ENCODE data around the gene EYS. TPM values are rescaled to one million over a fixed set of nuclear protein-coding genes. Genes with fewer than 3 reads are reported as not detected.

EYS gene
- total and polyA plus RNA-seq, 2 donors from 2014 or later, result not detected

DNA sequence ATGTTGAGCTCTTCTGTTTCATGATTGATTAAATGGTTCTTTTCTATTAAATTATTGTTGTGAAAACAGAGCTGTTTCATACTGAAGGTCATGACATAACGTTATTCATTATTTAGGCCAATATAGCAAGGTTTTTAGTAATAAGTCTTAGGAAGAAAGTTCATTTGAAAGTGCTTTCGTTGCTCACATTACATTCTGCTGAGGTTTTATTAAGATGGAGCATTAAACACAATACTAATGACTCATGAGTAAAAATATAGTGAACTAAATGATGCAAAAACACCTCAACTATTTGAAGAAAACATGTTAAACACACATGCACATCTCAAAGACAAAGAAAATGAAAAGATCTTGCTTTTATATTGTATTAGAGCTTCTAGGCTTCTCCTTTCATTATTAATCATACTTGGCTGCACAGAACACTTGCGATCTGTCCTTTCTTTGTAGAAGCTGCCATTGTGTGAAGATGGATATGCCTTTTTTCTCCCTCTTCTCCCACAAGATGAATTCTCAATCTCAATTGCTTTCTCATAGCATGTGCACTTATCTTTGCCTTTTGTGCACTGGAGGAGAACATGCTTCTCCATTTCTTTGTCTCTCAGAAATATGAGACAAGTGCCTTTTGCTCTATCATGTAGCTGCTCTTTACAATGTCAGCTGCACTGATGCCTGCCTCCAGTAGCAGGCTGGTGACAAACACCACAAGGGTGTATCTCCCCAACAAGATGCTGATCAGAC is 1759.1 kb downstream of the EYS start:
- peak in 2 of 5 donors; percentile 11 to 29 for DNase-seq
- no peak for FAIRE-seq
- TF ChIP-seq, protein P1, sequence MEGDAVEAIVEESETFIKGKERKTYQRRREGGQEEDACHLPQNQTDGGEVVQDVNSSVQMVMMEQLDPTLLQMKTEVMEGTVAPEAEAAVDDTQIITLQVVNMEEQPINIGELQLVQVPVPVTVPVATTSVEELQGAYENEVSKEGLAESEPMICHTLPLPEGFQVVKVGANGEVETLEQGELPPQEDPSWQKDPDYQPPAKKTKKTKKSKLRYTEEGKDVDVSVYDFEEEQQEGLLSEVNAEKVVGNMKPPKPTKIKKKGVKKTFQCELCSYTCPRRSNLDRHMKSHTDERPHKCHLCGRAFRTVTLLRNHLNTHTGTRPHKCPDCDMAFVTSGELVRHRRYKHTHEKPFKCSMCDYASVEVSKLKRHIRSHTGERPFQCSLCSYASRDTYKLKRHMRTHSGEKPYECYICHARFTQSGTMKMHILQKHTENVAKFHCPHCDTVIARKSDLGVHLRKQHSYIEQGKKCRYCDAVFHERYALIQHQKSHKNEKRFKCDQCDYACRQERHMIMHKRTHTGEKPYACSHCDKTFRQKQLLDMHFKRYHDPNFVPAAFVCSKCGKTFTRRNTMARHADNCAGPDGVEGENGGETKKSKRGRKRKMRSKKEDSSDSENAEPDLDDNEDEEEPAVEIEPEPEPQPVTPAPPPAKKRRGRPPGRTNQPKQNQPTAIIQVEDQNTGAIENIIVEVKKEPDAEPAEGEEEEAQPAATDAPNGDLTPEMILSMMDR (IDR thresholded peaks at IDR 0.05; ENCODE audit: borderline replicate concordance, extremely low read depth, insufficient read depth), result no peak

DNA sequence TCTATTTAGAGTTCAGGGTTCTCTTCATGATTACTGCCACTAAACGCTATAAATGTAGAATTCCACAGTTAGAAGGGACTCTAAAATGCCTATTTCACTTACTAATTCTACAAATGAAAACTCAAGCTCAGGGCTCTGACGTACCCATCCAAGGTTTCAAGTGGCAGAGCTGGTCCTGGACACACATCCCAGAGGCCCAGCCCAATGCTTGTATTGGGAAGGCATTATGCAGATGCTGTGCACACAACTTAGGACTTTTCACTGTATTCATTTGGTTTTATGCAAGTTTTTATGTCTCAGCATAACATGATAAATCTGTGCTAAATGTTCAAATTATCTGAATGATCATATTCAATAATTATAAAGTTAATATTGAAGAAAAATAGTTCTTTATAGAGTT is 1761.0 kb downstream of the EYS start:
- Histone ChIP-seq H3K9me3 (ENCODE audit: control insufficient read depth in 2 of 3, insufficient read depth in 1 of 3, low read length in 3 of 3) (no peaks in the 10 kb centered on the region), H3K9ac (ENCODE audit: low read length in 3 of 3) (no peak overlapping the region), H3K27ac (ENCODE audit: low read depth in 2 of 2, low read length in 2 of 2) (no peak overlapping the region), H3K4me1 (ENCODE audit: control insufficient read depth in 2 of 3, insufficient read depth in 2 of 3, low read depth in 1 of 3, low read length in 3 of 3) (no peaks in the 10 kb centered on the region), H3K27me3 (ENCODE audit: control insufficient read depth, insufficient read depth, low read length) (no peaks in the 10 kb centered on the region), H3K36me3 (ENCODE audit: control insufficient read depth in 2 of 3, insufficient read depth in 3 of 3, low read length in 3 of 3) (no peaks in the 10 kb centered on the region), H3K4me3 (ENCODE audit: low read length in 3 of 3) (no peak overlapping the region)
- TF ChIP-seq, protein P1 (IDR thresholded peaks at IDR 0.05; ENCODE audit: borderline replicate concordance, extremely low read depth, insufficient read depth), result no peak
- intact Hi-C loops (cut with DNase I), result no loop called here
- no peak for DNase-seq
- FAIRE-seq, result no peak

More for the DNA sequence above, 1759.1 kb downstream of the EYS start:
- no peak overlapping the region for H3K27ac ChIP-seq (ENCODE audit: low read depth in 2 of 2, low read length in 2 of 2)
- no peaks in the 10 kb centered on the region for H3K4me1 ChIP-seq (ENCODE audit: control insufficient read depth in 2 of 3, insufficient read depth in 2 of 3, low read depth in 1 of 3, low read length in 3 of 3)
- intact Hi-C loops (cut with DNase I), result no loop called here
- H3K4me3 ChIP-seq (ENCODE audit: low read length in 3 of 3), result no peak overlapping the region
- H3K36me3 ChIP-seq (ENCODE audit: control insufficient read depth in 2 of 3, insufficient read depth in 3 of 3, low read length in 3 of 3), result no peaks in the 10 kb centered on the region
- no peak overlapping the region for H3K9ac ChIP-seq (ENCODE audit: low read length in 3 of 3)
- no peaks in the 10 kb centered on the region for H3K9me3 ChIP-seq (ENCODE audit: control insufficient read depth in 2 of 3, insufficient read depth in 1 of 3, low read length in 3 of 3)
- H3K27me3 ChIP-seq (ENCODE audit: control insufficient read depth, insufficient read depth, low read length), result no peaks in the 10 kb centered on the region

DNA sequence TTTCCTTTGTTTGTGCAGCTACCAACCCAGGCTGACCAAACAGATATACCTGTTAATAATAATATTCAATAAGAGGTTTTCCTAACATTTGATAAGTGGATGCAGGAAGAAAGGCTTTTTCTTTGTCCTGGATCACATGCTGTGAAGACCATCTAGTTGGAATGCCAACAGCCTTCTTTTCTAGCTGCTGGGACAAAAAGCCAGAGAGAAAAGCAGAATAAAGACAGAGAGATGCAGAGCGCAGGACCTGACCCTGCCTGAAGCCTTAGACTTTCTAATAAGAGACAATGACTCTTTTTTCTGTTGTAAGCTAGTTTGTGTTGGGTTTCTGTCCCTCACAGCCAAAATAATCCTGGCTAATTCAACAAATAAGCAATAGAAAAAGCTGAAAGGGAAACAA is 1763.2 kb downstream of the EYS start:
- H3K9me3 ChIP-seq (ENCODE audit: control insufficient read depth in 2 of 3, insufficient read depth in 1 of 3, low read length in 3 of 3), result no peaks in the 10 kb centered on the region
- intact Hi-C loops (cut with DNase I), result no loop called here
- H3K27ac ChIP-seq (ENCODE audit: low read depth in 2 of 2, low read length in 2 of 2), result no peak overlapping the region
- H3K27me3 ChIP-seq (ENCODE audit: control insufficient read depth, insufficient read depth, low read length), result no peaks in the 10 kb centered on the region
- no peaks in the 10 kb centered on the region for H3K36me3 ChIP-seq (ENCODE audit: control insufficient read depth in 2 of 3, insufficient read depth in 3 of 3, low read length in 3 of 3)
- no peaks in the 10 kb centered on the region for H3K4me1 ChIP-seq (ENCODE audit: control insufficient read depth in 2 of 3, insufficient read depth in 2 of 3, low read depth in 1 of 3, low read length in 3 of 3)
- no peak overlapping the region for H3K4me3 ChIP-seq (ENCODE audit: low read length in 3 of 3)
- TF ChIP-seq, protein P1 (IDR thresholded peaks at IDR 0.05; ENCODE audit: borderline replicate concordance, extremely low read depth, insufficient read depth), result no peak
- FAIRE-seq, result no peak
- DNase-seq, result no peak
- no peak overlapping the region for H3K9ac ChIP-seq (ENCODE audit: low read length in 3 of 3)

Measured in kidney (tissue), 14 donors.